Measurements from ENCODE around the gene HFE.
"Not testable (repeated sequence)": the region's sequence is repeated elsewhere in the genome, so short reads cannot be mapped to it uniquely, and the experiment has no call there.

Gene HFE

DNA sequence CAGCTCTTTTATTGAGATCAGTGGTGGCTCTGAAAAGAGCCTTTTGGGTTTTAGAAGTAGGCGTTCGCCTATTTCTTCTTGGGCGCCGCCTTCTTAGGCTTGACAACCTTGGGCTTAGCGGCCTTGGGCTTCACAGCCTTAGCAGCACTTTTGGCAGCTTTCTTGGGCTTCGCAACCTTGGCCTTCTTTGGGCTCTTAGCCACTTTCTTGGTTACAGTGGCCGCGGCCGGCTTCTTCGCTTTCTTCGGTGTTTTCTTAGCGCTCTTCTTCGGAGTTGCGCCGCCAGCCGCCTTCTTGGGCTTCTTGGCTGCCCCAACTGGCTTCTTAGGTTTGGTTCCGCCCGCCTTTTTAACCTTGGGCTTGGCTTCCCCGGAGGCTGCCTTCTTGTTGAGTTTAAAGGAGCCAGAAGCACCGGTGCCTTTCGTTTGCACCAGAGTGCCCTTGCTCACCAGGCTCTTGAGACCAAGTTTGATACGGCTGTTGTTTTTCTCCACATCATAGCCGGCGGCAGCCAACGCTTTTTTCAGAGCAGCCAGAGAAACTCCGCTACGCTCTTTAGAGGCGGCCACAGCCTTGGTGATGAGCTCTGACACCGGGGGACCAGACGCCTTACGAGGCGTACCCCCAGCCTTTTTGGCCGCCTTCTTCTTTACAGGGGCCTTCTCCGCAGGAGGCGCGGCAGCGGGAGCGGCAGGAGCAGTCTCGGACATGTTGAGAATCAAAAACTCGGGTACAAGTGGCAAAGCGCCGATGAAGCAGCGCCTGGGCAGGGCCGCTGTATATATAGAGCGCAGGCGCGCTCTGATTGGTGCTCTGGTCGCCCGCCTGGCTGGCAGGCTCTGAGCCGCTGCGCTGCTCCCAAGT lies 31.3 kb upstream of the HFE start:
- ATAC-seq: peak; percentile 88
- peak; percentile 20; the same call in 1 of the 2 replicates for TF ChIP-seq ZC3H10 (CRISPR knock-in tag; IDR thresholded peaks at IDR 0.05)
- no peak for TF ChIP-seq GLIS3 (CRISPR knock-in tag; IDR thresholded peaks at IDR 0.05)
- TF ChIP-seq RARB (CRISPR knock-in tag; IDR thresholded peaks at IDR 0.05): 0 out of 2 replicates have a peak, but pooled peaks have one; percentile 40
- TF ChIP-seq PPARA (CRISPR knock-in tag; IDR thresholded peaks at IDR 0.05; ENCODE audit: borderline replicate concordance): no peak
- TF ChIP-seq, protein P1, sequence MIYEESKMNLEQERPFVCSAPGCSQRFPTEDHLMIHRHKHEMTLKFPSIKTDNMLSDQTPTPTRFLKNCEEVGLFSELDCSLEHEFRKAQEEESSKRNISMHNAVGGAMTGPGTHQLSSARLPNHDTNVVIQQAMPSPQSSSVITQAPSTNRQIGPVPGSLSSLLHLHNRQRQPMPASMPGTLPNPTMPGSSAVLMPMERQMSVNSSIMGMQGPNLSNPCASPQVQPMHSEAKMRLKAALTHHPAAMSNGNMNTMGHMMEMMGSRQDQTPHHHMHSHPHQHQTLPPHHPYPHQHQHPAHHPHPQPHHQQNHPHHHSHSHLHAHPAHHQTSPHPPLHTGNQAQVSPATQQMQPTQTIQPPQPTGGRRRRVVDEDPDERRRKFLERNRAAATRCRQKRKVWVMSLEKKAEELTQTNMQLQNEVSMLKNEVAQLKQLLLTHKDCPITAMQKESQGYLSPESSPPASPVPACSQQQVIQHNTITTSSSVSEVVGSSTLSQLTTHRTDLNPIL (CRISPR knock-in tag; IDR thresholded peaks at IDR 0.05; ENCODE audit: low read depth): no peak

DNA sequence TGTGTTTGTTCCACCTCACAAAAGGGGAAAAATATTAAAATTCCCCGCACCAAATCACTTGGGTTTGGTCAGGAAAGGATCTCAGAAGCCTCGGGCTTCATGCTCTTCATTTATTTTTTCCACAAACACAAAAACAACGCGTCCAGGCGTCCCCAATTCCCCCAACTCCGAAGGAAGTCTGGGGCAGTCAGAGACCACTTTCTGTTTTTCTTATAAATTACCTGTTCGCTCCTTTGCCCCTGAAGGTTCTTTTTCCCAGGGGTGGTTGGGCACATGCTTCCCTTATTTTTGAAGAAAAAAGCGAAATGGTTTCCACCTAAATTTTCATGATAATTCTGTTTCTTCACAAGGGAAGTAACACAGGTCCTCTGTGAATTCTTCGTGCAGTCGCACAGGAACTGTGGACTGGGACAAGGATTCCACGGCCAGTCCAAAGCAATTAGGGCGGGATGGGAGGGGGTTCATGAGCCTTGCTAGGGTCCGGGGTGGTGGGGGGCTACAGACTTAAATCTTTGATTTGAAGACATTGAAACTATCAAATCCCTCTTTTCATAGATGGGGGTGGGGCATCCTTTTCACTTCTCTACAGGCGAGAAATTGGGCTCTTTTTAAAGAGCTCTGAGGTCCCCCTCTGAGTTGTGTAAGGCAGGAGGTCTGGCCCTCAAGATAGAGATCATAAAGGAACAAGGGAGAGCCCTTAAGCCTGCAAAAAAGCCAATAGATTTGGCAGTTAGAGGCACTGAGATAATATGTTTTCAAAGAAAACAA lies 30.5 kb upstream of the HFE start:
- no peak for ATAC-seq
- TF ChIP-seq, protein P2, sequence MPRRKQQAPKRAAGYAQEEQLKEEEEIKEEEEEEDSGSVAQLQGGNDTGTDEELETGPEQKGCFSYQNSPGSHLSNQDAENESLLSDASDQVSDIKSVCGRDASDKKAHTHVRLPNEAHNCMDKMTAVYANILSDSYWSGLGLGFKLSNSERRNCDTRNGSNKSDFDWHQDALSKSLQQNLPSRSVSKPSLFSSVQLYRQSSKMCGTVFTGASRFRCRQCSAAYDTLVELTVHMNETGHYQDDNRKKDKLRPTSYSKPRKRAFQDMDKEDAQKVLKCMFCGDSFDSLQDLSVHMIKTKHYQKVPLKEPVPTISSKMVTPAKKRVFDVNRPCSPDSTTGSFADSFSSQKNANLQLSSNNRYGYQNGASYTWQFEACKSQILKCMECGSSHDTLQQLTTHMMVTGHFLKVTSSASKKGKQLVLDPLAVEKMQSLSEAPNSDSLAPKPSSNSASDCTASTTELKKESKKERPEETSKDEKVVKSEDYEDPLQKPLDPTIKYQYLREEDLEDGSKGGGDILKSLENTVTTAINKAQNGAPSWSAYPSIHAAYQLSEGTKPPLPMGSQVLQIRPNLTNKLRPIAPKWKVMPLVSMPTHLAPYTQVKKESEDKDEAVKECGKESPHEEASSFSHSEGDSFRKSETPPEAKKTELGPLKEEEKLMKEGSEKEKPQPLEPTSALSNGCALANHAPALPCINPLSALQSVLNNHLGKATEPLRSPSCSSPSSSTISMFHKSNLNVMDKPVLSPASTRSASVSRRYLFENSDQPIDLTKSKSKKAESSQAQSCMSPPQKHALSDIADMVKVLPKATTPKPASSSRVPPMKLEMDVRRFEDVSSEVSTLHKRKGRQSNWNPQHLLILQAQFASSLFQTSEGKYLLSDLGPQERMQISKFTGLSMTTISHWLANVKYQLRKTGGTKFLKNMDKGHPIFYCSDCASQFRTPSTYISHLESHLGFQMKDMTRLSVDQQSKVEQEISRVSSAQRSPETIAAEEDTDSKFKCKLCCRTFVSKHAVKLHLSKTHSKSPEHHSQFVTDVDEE (CRISPR knock-in tag; IDR thresholded peaks at IDR 0.05): peak; percentile 56; the same call in 1 of the 2 replicates
- no peak for TF ChIP-seq ESRRG (CRISPR knock-in tag; IDR thresholded peaks at IDR 0.05)

DNA sequence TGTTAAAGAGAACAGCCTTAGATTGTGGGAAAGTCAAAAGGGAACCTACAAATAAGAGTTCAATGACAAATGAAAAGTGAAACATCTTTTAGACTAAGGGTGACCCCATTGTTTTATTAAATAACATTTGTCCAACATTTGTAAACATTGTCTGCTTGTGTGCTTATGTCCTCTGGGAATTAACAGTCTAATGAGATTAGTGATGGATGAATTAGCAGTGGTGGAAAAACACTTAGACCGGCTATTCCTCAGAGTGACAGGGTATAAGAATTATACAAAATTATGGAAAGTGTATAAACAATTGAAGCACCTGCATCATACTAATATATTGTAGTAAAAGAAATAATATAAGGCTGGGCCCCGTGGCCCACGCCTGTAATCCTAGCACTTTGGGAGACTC lies 29.3 kb upstream of the HFE start:
- TF ChIP-seq TCF4 (CRISPR knock-in tag; IDR thresholded peaks at IDR 0.05; ENCODE audit: borderline replicate concordance): no peak
- no peak for TF ChIP-seq ZFP3 (CRISPR knock-in tag; IDR thresholded peaks at IDR 0.05)
- TF ChIP-seq, protein P1 (CRISPR knock-in tag; IDR thresholded peaks at IDR 0.05; ENCODE audit: low read depth): no peak
- TF ChIP-seq ZC3H10 (CRISPR knock-in tag; IDR thresholded peaks at IDR 0.05): no peak
- no peak for TF ChIP-seq TOX (CRISPR knock-in tag; IDR thresholded peaks at IDR 0.05; ENCODE audit: borderline replicate concordance)
- no peak for TF ChIP-seq ZNF565 (CRISPR knock-in tag; conservative IDR thresholded peaks at IDR 0.05; ENCODE audit: low read depth)
- TF ChIP-seq CSDC2 (CRISPR knock-in tag; IDR thresholded peaks at IDR 0.05): no peak
- no peak for TF ChIP-seq BACH2 (CRISPR knock-in tag; IDR thresholded peaks at IDR 0.05; ENCODE audit: borderline replicate concordance)
- TF ChIP-seq, protein P3, sequence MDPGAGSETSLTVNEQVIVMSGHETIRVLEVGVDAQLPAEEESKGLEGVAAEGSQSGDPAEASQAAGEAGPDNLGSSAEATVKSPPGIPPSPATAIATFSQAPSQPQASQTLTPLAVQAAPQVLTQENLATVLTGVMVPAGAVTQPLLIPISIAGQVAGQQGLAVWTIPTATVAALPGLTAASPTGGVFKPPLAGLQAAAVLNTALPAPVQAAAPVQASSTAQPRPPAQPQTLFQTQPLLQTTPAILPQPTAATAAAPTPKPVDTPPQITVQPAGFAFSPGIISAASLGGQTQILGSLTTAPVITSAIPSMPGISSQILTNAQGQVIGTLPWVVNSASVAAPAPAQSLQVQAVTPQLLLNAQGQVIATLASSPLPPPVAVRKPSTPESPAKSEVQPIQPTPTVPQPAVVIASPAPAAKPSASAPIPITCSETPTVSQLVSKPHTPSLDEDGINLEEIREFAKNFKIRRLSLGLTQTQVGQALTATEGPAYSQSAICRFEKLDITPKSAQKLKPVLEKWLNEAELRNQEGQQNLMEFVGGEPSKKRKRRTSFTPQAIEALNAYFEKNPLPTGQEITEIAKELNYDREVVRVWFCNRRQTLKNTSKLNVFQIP (CRISPR knock-in tag; IDR thresholded peaks at IDR 0.05; ENCODE audit: borderline replicate concordance, low read depth): no peak
- TF ChIP-seq RARB (CRISPR knock-in tag; IDR thresholded peaks at IDR 0.05): no peak
- TF ChIP-seq OSR1 (CRISPR knock-in tag; IDR thresholded peaks at IDR 0.05): no peak
- TF ChIP-seq, protein P4, sequence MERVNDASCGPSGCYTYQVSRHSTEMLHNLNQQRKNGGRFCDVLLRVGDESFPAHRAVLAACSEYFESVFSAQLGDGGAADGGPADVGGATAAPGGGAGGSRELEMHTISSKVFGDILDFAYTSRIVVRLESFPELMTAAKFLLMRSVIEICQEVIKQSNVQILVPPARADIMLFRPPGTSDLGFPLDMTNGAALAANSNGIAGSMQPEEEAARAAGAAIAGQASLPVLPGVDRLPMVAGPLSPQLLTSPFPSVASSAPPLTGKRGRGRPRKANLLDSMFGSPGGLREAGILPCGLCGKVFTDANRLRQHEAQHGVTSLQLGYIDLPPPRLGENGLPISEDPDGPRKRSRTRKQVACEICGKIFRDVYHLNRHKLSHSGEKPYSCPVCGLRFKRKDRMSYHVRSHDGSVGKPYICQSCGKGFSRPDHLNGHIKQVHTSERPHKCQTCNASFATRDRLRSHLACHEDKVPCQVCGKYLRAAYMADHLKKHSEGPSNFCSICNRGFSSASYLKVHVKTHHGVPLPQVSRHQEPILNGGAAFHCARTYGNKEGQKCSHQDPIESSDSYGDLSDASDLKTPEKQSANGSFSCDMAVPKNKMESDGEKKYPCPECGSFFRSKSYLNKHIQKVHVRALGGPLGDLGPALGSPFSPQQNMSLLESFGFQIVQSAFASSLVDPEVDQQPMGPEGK (CRISPR knock-in tag; IDR thresholded peaks at IDR 0.05; ENCODE audit: borderline replicate concordance): no peak
- no peak for TF ChIP-seq ISL1 (CRISPR knock-in tag; IDR thresholded peaks at IDR 0.05)
- no peak for TF ChIP-seq ZNF70 (CRISPR knock-in tag; IDR thresholded peaks at IDR 0.05)
- no peak for ATAC-seq

DNA sequence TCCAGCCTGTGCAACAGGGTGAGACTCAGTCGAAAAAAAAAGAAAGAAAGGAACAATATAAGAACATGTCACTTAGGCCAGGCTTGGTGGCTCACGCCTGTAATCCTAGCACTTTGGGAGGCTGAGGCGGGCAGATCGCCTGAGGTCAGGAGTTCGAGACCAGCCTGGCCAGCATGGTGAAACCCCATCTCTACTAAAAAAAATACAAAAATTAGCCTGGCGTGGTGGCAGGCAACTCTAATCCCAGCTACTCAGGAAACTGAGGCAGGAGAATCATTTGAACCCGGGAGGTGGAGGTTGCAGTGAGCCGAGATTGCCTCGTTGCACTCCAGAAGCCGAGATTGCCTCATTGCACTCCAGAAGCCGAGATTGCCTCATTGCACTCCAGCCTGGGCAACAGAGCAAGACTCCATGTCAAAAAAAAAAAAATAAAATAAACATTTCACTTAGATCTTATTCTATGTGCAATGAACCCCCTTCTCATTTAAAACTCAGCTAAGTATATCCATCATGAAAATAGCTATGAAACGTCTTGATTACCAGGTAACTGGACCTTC lies 28.7 kb upstream of the HFE start:
- not testable (repeated sequence) for ATAC-seq
